H9 (cell line): ENCODE results near the gene SLC37A2. TPM values are rescaled to one million over a fixed set of nuclear protein-coding genes. Genes with fewer than 3 reads are reported as not detected.

Source experiments
- DNase-seq: peaks from one replicate; pipeline ENCODE4 v3.0.0-alpha.2; 2017
- H2AFZ ChIP-seq: one replicate; pipeline ENCODE4 v1.6.1; 2013; ENCODE audit warnings: mild to moderate bottlenecking, low read length, control low read depth, moderate library complexity
- H2AK5ac ChIP-seq: 2 replicates; pipeline ENCODE4 v1.6.1; 2013; ENCODE audit warnings: low read length, control low read depth, mixed read lengths; ENCODE audit not compliant: insufficient read length
- H2BK120ac ChIP-seq: one replicate; pipeline ENCODE4 v1.6.1; 2013; ENCODE audit warnings: low read depth, mild to moderate bottlenecking, low read length, control low read depth, inconsistent platforms; ENCODE audit not compliant: poor library complexity, severe bottlenecking
- H2BK12ac ChIP-seq: 2 replicates; pipeline ENCODE4 v1.6.1; 2013; ENCODE audit warnings: low read length, control low read depth, mixed read lengths, low read depth; ENCODE audit not compliant: insufficient read length
- H2BK15ac ChIP-seq: 2 replicates; pipeline ENCODE4 v1.6.1; 2013; ENCODE audit warnings: low read depth, low read length, control low read depth
- H2BK20ac ChIP-seq: one replicate; pipeline ENCODE4 v1.6.1; 2013; ENCODE audit warnings: low read depth, mild to moderate bottlenecking, low read length, control low read depth, inconsistent platforms; ENCODE audit not compliant: poor library complexity, severe bottlenecking
- H2BK5ac ChIP-seq: 2 replicates; pipeline ENCODE4 v1.6.1; 2013; ENCODE audit warnings: low read length, control low read depth, mixed read lengths; ENCODE audit not compliant: insufficient read length
- H3K14ac ChIP-seq: 2 replicates; pipeline ENCODE4 v1.6.1; 2013; ENCODE audit warnings: low read length, control low read depth; ENCODE audit not compliant: insufficient read depth
- H3K18ac ChIP-seq: 2 replicates; pipeline ENCODE4 v1.6.1; 2013; ENCODE audit warnings: low read depth, mild to moderate bottlenecking, mixed read lengths, low read length, control low read depth; ENCODE audit not compliant: insufficient read length
- H3K23ac ChIP-seq: 2 replicates; pipeline ENCODE4 v1.6.1; 2013; ENCODE audit warnings: low read length, control low read depth, mixed read lengths, low read depth; ENCODE audit not compliant: insufficient read length
- H3K23me2 ChIP-seq: 2 replicates; pipeline ENCODE4 v1.6.1; 2013; ENCODE audit warnings: low read depth, mild to moderate bottlenecking, mixed read lengths, low read length, control low read depth; ENCODE audit not compliant: insufficient read length, poor library complexity, severe bottlenecking
- H3K27ac ChIP-seq: 2 replicates; pipeline ENCODE4 v1.5.1; 2013; ENCODE audit warnings: low read length, control low read depth, mixed read lengths, low read depth; ENCODE audit not compliant: insufficient read length
- H3K27me3 ChIP-seq: 2 replicates; pipeline ENCODE4 v1.6.1; 2013; ENCODE audit warnings: low read length, control low read depth, inconsistent platforms; ENCODE audit not compliant: insufficient read depth
- H3K4ac ChIP-seq: 2 replicates; pipeline ENCODE4 v1.6.1; 2013; ENCODE audit warnings: low read depth, mild to moderate bottlenecking, control low read depth, inconsistent platforms, low read length, moderate library complexity
- H3K4me1 ChIP-seq: 2 replicates; pipeline ENCODE4 v1.6.1; 2013; ENCODE audit warnings: low read length, control low read depth, inconsistent platforms; ENCODE audit not compliant: insufficient read depth
- H3K4me2 ChIP-seq: 2 replicates; pipeline ENCODE4 v1.6.1; 2013; ENCODE audit warnings: low read length, control low read depth, mixed read lengths; ENCODE audit not compliant: insufficient read length, insufficient read depth
- H3K56ac ChIP-seq: 2 replicates; pipeline ENCODE4 v1.6.1; 2013; ENCODE audit warnings: low read depth, mild to moderate bottlenecking, mixed read lengths, low read length, control low read depth; ENCODE audit not compliant: insufficient read length
- H3K79me1 ChIP-seq: 2 replicates; pipeline ENCODE4 v1.6.1; 2013; ENCODE audit warnings: low read depth, mild to moderate bottlenecking, moderate library complexity, low read length, control low read depth, inconsistent platforms; ENCODE audit not compliant: insufficient read depth, poor library complexity, severe bottlenecking
- H3K79me2 ChIP-seq: 2 replicates; pipeline ENCODE4 v1.6.1; 2013; ENCODE audit warnings: low read length, control low read depth, inconsistent platforms; ENCODE audit not compliant: insufficient read depth
- H3K9ac ChIP-seq: 2 replicates; pipeline ENCODE4 v1.6.1; 2013; ENCODE audit warnings: low read length, control low read depth, mixed read lengths; ENCODE audit not compliant: insufficient read length; ENCODE audit errors: extremely low read depth
- H3K9me3 ChIP-seq: one replicate; pipeline ENCODE4 v1.6.1; 2013; ENCODE audit warnings: low read depth, low read length, inconsistent platforms; ENCODE audit not compliant: control insufficient read depth
- H3T11ph ChIP-seq: one replicate; pipeline ENCODE4 v1.6.1; 2013; ENCODE audit warnings: mild to moderate bottlenecking, low read length, control low read depth, inconsistent platforms
- H4K20me1 ChIP-seq: one replicate; pipeline ENCODE4 v1.6.1; 2013; ENCODE audit not compliant: control insufficient read depth, insufficient read length, insufficient read depth
- H4K5ac ChIP-seq: 2 replicates; pipeline ENCODE4 v1.6.1; 2013; ENCODE audit warnings: low read depth, mild to moderate bottlenecking, mixed read lengths, low read length, control low read depth; ENCODE audit not compliant: insufficient read length
- H4K8ac ChIP-seq: replicated peaks from 2 replicates; pipeline ENCODE4 v1.6.1; 2013; ENCODE audit warnings: low read length, control low read depth, mixed read lengths, low read depth; ENCODE audit not compliant: insufficient read length
- H4K91ac ChIP-seq: 2 replicates; pipeline ENCODE4 v1.6.1; 2013; ENCODE audit warnings: low read depth, mild to moderate bottlenecking, moderate library complexity, mixed read lengths, low read length, control low read depth; ENCODE audit not compliant: insufficient read length
- H3K27ac Mint-ChIP-seq, 3 experiments: 2 replicates in 2 of 3; 3 replicates in 1 of 3; pipeline ENCODE4 v1.8.0; 2020 to 2021; ENCODE audit warnings: mixed read lengths in 3 of 3, mild to moderate bottlenecking in 1 of 3, moderate library complexity in 1 of 3
- H3K27me3 Mint-ChIP-seq: 2 replicates; pipeline ENCODE4 v1.8.0; 2021; ENCODE audit warnings: low read depth, mild to moderate bottlenecking, moderate library complexity, mixed read lengths
- H3K36me3 Mint-ChIP-seq, 3 experiments: 2 replicates in 2 of 3; 3 replicates in 1 of 3; pipeline ENCODE4 v1.8.0; 2020 to 2021; ENCODE audit warnings: low read depth in 3 of 3, mixed read lengths in 3 of 3; ENCODE audit not compliant: insufficient read depth in 1 of 3
- H3K4me1 Mint-ChIP-seq, 2 experiments: 2 replicates each; pipeline ENCODE4 v1.8.0; 2020; ENCODE audit warnings: mixed read lengths in 2 of 2
- H3K4me3 Mint-ChIP-seq, 2 experiments: 2 replicates in 1 of 2; 3 replicates in 1 of 2; pipeline ENCODE4 v1.8.0; 2020 to 2021; ENCODE audit warnings: mild to moderate bottlenecking in 2 of 2, mixed read lengths in 2 of 2, moderate library complexity in 1 of 2
- H3K9me3 Mint-ChIP-seq, 2 experiments: 2 replicates in 1 of 2; 3 replicates in 1 of 2; pipeline ENCODE4 v1.8.0; 2020; ENCODE audit warnings: mild to moderate bottlenecking in 2 of 2, mixed read lengths in 2 of 2, moderate library complexity in 1 of 2
- CTCF ChIP-seq: fragments of 200-600 bp; sonication (generic); conservative IDR thresholded peaks from 3 replicates; pipeline ENCODE4 v1.8.0; 2021; ENCODE audit warnings: antibody characterized with exemption, mild to moderate bottlenecking
- WGBS: extraction: QIAGEN DNeasy Blood & Tissue Kit; methylation state at CpG from one replicate; pipeline ENCODE4 v1.1.7; 2013; ENCODE audit warnings: missing lambda C conversion rate, low lambda C conversion rate, mixed read lengths; ENCODE audit not compliant: insufficient read length; ENCODE audit errors: extremely low coverage; 5-methylcytosine and 5-hydroxymethylcytosine counted together
- total RNA-seq: library from RNA; stranded (reverse); gene quantifications from 2 replicates; pipeline ENCODE4 v1.2.1, GENCODE V29; 2021

SLC37A2 gene
- total RNA-seq, 1 experiment from 2014 or later, result 1.2 TPM

- H2AK5ac ChIP-seq, result no peak overlapping the region
- H2BK5ac ChIP-seq, result no peak overlapping the region
- H2BK20ac ChIP-seq, result no peak overlapping the region
- H3K79me1 ChIP-seq, result no peaks in the 10 kb centered on the region
- H3K9me3 ChIP-seq, result no peaks in the 10 kb centered on the region
- H4K8ac ChIP-seq, result no peak overlapping the region
- no CpG with 5 or more reads among the region's 11 CpGs for WGBS
- no peak for DNase-seq
- H3K14ac ChIP-seq, result no peak overlapping the region
- no peak overlapping the region for H4K91ac ChIP-seq
- no peak overlapping the region for H3T11ph ChIP-seq
- no peak overlapping the region for H3K18ac ChIP-seq
- no peak overlapping the region for H2AFZ ChIP-seq
- H3K23me2 ChIP-seq, result no peaks in the 10 kb centered on the region
- H2BK15ac ChIP-seq, result no peak overlapping the region
- H3K27me3 ChIP-seq, result no peaks in the 10 kb centered on the region
- no peak overlapping the region for H3K4ac ChIP-seq
- H3K79me2 ChIP-seq, result no peaks in the 10 kb centered on the region
- H3K4me3 Mint-ChIP-seq, result no peak overlapping the region
- H3K9me3 Mint-ChIP-seq, result no peaks in the 10 kb centered on the region
- no peak overlapping the region for H3K4me2 ChIP-seq
- H3K4me1 Mint-ChIP-seq, result peaks cover 3 to 6% of the 10 kb centered on the region in 2 experiments
- no peak overlapping the region for H3K23ac ChIP-seq
- H2BK12ac ChIP-seq, result no peak overlapping the region
- H3K36me3 Mint-ChIP-seq, result peaks cover 0 to 2% (median 0%) of the 10 kb centered on the region in 3 experiments; a peak in 2 of 7 replicates
- no peaks in the 10 kb centered on the region for H3K4me1 ChIP-seq
- H2BK120ac ChIP-seq, result no peak overlapping the region
- no peaks in the 10 kb centered on the region for H4K20me1 ChIP-seq
- H3K27ac ChIP-seq, result no peak overlapping the region
- H4K5ac ChIP-seq, result no peak overlapping the region
- H3K27me3 Mint-ChIP-seq, result peaks cover 14% of the 10 kb centered on the region
- no peak overlapping the region for H3K9ac ChIP-seq
- no peak overlapping the region for H3K56ac ChIP-seq
- no peak overlapping the region for H3K27ac Mint-ChIP-seq
- no peak for TF ChIP-seq CTCF
Observed at GRCh38 chr11:125083312-125084056, 20.4 kb downstream of the SLC37A2 start.
